Stimulated activated CD8-positive, alpha-beta memory T cell treated with anti-CD3 and anti-CD28 coated beads, Interleukin-15, amount 100 ng/mL, for 4 hours (primary cell): ENCODE measurements around the gene RDH13.
"Not testable (repeated sequence)": the region's sequence is repeated elsewhere in the genome, so short reads cannot be mapped to it uniquely, and the experiment has no call there.

Experiments
- DNase-seq, 2 donors: peaks; one replicate each; pipeline ENCODE4 v3.0.0-alpha.2; 2020; ENCODE audit warnings: low read depth in 2 of 2

RDH13 gene

DNA sequence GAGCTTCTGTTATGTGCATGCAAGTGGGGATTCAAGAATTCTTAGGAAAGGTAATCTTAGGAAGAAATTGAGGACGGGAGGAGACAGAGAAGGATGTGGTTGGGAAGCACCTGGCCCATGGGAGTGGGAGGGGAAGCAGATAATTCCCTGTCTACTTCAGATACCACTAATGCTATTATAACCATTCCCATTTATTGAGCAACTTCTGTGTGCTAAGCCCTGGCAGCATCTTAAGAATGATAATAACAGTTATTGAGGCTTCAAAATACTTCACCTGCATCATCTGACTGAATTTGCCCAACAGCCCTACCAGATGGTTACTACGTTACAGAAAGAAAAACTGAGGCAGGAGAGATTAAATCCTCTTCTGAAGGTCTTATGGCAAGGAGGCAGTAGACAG is 14.2 kb upstream of the RDH13 start:
- no peak for DNase-seq

DNA sequence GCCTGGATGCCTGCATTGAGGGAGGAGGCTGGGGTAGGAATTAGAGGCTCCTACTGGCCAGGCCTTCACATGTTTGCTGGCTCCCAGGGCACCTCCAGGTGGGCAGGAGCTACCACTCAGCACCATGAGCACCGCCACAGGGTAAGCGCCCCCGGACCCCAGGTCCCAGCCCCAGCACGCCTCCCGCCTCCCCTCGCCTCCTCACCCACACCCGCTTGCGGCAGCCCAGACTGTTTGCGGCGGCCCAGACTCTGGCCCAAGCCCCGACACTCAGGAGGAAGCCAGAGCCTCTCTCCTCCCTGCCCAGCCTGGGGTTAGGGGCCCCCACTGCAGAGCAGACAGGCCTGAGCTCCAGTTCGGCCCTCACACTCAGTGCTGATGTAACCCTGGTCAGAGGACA is 13.4 kb upstream of the RDH13 start:
- DNase-seq, result no peak

DNA sequence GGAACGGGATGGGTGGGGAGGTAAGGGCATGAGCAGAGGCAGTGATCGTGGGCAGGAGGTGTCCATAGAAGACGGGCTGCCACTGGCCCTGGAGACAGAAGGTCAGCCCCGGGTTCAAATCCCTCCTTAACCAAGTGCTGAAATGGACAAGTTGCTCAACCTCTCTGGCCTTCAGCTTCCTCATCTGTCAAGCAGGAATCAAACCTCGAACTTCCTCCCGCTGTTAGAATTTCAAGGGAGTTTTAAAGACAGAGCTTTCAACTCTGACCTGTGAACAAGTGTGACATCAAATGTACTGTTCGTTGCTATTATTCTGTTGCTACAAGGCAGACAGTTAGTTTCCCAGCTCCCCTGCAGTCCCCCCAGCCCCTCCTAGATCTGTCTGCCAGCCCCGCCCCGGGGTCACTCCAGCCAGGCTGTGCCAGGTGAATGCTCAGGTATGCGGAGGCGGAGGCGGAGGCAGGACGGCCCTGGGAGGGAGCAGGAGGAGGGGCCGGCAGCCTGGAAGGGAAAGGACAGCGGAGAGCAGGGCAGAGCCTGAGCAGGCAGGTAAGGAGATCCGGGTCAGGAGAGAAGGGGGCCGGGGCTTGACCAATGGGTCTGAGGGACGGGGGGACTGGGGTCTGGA is 12.5 kb upstream of the RDH13 start, which contains the start of gene EPS8L1:
Gene EPS8L1 (plus strand): TSS at position 499 of the 628 bp plus-strand sequence. CDS start 576 bp downstream, outside the sequence.
- no peak for DNase-seq

DNA sequence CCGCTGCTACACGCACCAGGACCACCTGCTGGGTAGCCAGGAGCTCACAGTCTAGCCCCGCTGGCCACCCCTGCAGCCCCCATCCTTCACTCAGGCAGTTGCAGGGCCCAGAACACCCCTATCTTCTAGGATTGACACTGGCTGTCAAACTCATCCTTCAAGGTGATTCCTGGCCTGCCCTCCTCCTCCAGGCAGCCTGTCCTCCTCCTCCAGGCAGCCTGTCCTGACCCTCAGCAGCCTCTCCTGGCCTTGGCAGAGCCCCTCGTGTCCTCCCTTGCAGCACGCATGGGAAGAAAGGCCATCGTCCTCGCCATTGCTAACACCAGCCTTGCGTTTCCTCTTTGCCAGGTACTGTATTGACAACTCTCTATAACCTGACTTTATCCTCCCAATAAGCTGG is 9.0 kb upstream of the RDH13 start:
- DNase-seq, result no peak

DNA sequence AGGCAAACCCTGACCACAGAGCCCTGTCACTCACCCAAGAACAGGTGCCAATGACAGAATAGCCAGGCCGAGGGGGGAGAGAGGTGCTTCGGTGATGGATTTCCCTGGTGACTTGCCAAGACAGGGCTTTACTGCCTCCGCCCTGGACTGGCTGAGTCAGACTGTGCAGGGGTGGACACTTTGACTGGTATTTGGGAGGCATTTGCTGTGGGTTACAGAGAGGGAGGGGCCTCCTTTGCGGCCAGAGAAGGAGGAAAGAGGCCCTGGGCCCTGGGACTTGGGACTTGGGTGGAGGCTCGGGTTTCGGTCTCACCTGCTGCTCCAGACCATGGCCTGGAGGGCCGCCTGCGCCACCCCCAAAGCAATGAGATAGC is 8.2 kb upstream of the RDH13 start:
- DNase-seq, result no peak

DNA sequence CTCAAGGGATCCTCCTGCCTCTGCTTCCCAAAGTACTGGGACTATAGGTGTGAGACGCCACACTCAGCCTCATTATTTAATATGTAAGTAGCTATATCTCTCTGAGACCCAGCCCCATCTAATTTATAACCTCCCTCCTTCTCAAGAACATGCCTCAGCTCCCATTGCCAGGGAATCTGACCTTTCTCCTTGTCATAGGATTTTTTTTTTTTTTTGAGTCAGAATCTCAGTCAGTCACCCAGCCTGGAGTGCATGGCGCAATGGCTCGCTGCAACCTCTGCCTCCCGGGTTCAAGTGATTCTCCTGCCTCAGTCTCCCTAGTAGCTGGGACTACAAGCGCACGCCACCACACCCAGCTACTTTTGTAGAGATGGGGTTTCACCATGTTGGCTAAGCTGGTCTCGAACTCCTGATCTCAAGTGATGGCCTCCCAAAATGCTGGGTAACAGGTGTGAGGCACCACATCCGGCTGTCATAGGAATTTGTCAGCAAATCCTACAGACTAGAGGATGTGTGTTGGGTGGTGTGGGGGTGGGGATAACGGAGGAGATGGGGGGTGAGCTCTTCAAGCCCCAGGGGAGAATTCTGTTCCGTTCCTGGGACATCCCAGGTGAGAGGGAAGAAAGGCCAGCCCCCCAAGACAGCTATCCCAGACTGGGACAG is 7.6 kb upstream of the RDH13 start:
- DNase-seq, result no peak

DNA sequence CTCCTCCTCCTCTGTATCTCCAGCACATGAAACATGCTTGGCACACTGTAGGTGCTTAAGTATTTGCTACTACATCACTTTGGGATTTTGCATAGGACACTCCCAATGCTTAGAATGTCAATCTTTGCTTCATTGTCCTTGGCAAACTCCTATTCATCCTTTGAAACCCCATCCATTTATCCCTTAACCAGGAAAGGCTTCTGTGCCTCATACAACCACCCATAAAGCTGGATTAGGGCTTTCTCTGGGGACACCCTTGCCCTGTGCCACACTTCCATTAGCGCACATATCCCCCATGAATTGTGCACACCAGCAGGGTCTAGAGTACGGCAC is 6.9 kb upstream of the RDH13 start:
- no peak for DNase-seq

DNA sequence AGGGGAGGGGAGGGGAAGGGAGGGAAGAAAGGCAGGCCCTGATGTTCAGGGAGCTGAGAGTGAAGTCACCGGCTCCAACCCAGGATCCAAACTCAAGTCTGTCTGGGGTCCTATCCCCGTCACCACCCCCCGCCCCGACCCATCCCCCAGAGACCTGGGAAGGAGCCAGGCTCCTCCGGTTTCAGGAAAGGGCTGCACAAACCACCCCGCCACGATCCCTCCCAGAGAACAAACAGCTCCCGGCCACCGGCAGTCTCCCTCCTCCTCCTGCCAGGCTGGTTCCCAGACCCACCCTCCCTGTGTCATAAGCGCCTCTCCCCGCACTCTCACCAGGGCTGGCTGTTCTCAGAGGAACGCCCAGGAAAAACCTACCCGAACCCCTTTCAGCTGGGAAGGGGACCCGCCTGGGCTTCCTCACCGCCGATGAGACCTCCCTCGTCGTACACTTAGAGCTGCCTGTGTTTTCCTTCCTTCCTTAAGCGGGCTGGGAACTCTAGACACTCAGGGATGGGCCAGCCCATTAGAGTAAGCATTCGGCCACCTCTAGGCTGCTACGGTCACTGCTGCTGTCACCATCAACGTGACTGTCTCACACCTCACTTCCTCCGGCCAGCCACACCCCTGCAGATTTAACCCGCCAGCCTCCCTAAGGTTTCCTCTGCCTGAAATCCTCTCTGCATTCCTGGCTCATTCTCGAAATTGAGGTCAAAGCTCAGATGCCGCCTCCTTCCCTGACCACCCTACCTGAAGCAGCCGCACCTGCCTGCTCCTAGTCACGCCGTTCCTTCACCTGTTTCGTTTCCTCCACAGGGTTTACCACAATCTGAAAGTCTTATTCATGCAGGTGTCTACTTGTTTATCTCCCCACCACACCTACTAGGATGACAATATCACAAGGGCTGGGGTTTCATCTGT is 6.3 kb upstream of the RDH13 start:
- no peak for DNase-seq

DNA sequence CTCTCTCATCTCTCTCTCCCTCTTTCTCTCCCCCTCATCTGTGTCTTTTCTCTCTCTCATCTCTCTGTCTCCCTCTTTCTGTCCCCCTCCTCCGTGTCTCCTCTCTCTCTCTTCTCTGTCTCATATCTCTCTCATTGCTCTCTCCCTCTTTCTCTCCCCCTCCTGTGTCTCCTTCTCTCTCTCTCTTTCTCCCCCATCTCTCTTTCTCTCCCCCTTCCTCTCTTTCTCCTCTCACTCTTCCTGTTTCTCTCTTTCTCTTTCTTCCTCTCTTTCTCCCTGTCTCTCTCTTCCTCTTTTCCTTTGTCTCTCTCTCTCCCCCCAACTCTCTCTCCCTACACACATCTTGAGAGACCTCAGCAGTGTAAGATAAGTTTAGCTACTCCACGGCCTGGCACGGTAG is 4.9 kb upstream of the RDH13 start:
- no peak for DNase-seq

DNA sequence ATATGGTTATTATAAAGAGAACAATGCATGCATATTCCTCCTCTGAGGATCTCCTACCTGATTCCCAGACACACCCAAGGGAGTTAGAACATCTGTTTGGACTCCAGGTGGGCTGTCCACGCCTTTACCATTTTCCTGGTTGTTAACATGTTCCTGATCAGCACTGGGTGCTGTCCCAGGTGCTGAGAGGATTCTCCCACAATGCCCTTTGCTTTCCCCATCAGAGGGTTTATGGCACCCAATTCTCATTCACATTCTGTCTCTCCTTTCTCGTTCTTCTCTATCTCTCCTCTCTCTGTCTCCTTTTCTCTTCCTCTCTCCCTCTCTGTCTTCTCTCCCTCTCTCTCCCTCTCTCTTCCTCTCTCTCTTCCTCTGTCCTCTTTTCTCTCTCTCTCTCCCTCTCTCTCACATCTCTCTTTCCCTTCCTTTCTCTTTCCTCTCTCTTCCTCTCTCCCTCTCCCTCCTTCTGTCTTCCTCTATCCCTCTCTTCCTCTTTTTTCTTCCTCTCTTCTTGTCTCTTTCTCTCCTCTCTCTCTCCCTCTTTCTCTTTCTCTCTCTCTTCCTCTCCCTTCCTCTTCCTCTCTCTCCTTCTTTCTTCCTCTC is 3.3 kb upstream of the RDH13 start:
- no peak for DNase-seq

DNA sequence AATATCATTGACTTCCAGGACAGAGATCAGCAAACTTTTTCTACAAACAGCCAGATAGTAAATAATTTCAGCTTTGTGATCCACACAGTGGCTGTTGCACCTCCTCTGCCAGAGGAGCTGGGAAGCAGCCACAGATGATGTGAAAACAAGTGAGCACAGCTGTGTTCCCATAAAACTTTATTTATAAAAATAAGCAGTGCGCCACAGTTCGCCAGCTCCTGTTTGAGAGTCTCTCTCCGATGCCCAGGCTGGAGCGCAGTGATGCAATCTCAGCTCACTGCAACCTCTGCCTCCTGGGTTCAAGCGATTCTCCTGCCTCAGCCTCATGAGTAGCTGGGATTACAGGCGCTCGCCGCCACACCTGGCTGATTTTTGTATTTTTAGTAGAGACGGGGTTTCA is 2.6 kb upstream of the RDH13 start:
- not testable (repeated sequence) for DNase-seq

DNA sequence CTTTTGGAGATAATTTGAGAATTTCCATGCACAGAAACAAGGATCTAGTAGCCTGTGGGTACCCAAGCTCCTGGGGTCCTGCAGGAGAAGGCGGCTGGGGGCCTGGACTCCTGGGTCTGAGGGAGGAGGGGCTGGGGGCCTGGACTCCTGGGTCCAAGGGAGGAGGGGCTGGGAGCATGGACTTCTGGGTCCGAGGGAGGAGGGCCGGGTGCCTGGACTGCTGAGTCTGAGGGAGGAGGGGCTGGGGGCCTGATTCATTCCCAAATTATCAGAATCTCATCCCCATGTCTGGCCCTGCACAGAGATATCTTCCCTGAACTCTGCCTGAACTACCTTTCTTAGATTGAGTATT is 520 bp upstream of the RDH13 start:
- no peak for DNase-seq

DNA sequence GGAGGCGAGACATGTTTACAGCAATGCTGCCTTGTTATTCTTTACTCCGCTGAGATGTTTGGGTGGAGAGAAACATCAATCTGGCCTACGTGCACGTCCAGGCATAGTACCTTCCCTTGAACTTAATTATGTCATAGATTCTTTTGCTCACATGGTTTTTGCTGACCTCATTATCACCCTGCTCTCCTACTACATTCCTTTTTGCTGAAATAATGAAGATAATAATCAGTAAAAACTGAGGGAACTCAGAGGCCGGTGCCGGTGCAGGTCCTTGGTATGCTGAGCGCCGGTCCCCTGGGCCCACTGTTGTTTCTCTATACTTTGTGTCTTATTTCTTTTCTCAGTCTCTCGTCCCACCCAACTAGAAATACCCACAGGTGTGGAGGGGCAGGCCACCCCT is 2.7 kb downstream of the RDH13 start:
- not testable (repeated sequence) for DNase-seq

DNA sequence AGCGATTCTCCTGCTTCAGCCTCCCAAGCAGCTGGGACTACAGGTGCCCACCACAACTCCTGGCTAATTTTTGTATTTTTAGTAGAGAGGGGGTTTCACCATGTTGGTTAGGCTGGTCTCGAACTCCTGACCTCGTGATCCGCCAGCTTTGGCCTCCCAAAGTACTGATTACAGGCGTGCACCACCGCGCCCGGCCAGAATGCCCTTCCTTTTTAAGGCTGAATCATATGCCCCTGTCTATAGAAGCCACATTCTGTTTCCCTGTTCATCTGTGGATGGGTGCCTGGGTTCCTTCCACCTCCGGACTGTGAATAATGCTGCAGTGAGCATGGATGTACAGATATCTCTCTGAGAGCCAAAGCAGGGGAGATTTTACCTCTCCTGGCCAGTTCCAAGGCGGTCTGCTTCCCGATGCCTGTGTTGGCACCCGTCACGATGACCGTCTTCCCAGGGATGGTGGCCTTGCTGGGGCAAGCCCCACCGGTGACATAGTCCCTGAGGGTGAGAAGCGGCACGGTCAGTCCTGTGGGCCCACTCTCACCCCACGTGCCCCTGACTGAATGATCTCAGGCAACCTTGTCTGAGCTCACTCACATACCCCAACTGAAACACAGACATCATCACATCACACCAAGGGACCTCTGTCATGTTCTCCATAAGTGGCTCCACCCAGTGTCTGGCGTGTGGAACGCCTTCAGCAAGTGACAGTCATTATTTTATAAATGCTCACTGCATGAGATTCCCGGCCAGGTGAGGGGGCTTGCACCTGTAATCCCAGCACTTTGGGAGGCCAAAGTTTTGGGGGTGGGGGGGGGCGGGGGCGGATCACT is 4.0 kb downstream of the RDH13 start:
- DNase-seq, result no peak

DNA sequence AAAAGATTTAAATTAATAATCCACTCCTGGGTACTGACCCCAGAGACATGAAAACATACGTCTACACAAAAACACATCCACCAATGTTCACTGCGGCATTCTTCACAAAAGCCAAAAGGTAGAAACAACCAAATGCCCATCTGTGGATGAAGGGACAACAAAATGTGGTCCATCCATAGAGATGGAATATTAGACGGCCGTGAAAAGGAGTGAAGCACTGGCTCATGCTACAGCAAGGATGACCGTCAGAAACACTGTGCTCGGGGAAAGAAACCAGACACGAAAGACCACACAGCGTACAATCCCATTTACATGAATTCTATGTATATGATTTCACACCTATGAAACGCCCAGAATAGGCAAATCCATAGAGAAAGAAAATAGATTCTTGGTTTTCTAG is 6.1 kb downstream of the RDH13 start:
- no peak for DNase-seq

DNA sequence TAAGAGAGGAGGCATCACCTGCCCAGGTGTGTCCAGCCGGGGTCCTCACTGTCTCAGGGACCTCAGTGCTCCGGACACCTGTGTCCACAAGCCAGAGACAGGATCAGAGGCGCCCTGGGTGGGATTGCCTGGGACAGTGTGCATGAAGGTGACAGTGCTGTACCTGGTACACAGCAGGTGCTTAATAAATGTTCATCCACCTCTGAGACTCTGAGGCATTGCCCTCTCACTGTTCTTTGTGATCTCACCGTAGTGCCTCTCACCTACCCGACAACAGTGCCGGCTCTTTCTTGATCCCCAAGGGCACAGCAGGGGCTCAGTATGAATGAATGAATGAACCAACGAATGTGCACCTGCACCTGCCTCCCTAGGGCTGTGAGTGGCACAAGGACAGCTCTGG is 9.2 kb downstream of the RDH13 start:
- DNase-seq, result no peak

DNA sequence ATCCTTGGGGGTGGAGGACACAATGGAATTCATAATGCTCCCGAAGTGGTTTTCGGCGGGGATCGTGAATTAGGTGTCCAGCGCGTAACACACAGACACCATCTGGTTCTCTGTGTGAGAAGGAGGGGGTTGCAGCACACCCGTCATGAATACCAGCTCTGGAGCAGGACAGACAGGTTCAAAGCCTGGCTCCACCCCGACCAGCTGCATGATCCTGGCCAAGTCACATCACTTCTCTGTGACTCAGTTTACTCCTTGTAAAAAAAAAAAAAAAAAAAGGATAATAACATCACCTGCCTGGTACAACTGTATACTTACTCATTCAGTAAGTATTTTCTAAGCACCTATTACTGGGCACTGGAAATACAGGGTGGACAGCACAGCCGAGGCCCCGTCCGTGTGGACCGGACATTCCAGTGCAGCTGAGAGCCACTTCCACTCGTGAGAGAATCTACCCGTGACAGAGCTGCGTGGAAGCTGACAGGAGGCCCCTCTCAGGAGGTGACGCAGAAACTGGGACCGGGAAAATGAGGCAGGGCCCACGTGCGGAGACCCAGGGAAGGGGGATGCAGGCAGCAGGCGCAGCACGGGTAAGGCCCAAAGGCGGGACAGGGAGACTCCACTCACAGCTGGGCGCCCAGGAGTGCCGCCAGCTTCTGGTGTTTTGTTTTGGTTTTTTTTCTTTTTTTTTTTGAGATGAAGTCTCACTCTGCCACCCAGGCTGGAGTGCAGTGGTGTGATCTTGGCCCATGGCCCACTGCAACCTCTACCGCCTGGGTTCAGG is 12.0 kb downstream of the RDH13 start:
- DNase-seq, result no peak

DNA sequence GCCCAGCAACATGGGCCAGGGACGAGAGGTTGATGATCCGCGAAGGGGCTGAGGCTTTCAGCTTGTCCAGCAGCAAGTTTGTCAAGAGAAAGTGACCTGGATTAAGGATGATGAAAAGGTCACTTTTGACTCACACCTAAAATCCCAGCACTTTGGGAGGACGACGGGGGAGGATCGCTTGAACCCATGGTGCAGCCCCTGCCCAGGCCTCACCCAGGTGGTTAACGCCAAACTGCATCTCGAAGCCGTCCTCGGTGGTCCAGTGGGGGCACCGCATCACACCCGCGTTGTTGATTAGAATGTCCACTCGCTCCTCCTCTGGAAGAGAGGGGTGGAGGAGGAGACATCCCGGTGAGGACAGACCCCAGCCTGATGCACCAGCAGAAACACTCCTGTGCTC is 14.5 kb downstream of the RDH13 start:
- DNase-seq, result no peak

DNA sequence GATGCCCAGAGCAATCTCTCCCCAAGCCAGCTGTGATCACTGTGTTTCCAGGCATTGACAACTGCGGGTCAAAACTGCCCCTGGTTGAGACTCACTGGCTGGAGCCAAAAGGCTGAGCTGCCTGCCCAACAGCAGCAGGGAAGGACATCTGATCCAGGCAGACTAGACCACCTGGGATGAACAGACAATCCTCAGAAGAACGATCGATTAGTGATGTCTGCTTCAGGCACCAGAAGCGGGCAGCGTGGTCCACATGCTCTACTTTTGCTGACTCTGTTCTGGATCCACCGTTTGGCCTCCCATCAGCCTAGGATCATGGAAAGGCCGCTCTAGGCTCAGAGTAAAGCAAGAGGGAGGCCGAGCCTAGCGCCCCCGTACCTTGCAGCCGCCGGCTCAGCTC is 15.0 kb downstream of the RDH13 start:
- DNase-seq, result no peak

DNA sequence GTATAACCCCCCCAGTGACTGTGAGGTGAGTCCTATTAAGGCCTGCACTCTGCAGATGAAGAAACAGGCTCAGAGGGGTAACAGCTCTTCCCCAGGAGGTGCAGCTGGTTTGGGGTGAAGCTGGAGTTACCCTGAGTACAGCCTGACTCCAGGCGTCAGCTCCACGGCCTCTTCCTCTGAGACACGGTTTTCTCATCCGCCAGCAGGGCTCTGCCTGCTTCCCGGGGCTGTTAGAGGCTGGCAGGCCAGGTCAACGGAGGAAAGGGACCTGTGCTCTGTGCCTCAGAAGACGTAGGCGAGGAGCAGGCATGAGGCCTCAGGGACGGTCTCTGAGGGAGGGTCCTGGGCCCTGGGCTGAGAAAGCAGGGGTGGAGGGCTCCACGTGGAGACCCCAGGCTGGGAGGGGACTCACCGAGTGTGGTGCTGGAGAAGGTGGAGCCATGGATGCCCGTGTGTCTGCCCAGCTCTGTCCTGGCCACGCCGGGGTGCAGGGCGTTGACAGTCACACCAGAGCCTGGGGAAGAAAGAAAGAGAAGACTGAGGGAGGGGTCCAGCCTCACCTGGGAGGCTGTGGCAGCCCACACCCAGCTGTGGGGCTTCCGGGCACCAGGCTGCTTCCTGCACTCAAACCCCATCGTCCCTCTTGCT is 15.8 kb downstream of the RDH13 start:
- no peak for DNase-seq
